ENCODE results near the gene SIDT2. TPM values are rescaled to one million over a fixed set of nuclear protein-coding genes. Genes with fewer than 3 reads are reported as not detected.

Gene SIDT2
- total and polyA plus RNA-seq, 2 of the 13 experiments (the other 11 are each of a cell fraction or from before 2014, with no cell fraction given) = 11.5 to 28.0 TPM

DNA sequence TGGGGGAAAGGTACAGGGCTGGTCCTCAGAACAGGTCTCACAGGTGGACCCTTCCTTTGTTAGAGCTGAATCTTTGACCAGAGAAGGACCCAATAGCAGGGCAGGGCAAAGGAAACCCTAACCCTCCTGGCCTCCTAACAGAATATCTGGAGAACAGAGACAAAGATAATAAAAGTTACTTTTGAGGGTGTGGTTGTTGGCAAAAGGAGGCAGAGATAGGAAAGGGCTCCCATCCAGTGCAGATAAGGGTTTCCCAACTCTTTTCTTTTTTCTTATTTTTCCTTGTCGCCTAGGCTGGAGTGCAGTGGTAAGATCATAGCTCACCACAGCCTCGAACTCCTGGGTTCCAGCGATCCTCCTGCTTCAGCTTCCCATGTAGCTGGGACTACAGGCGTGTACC lies 41.5 kb downstream of the SIDT2 start:
- Histone ChIP-seq H3K79me2 (ENCODE audit: insufficient read depth, low read length) (no peaks in the 10 kb centered on the region), H3K4me3 (replicated peaks in 1 of 3; ENCODE audit: insufficient read depth in 1 of 3, low read depth in 2 of 3, low read length in 3 of 3) (no peak overlapping the region), H4K20me1 (ENCODE audit: insufficient read depth, low read length) (no peaks in the 10 kb centered on the region), H3K27me3 (ENCODE audit: control insufficient read depth in 1 of 2, insufficient read depth in 2 of 2, low read length in 2 of 2) (no peaks in the 10 kb centered on the region), H3K4me2 (ENCODE audit: low read depth, low read length) (no peak overlapping the region), H3K36me3 (replicated peaks in 1 of 2; ENCODE audit: control insufficient read depth in 1 of 2, insufficient read depth in 2 of 2, low read length in 2 of 2) (peaks cover 0 to 20% of the 10 kb centered on the region in 2 experiments; a peak in 2 of 5 replicates), H3K9me3 (ENCODE audit: low read length) (no peaks in the 10 kb centered on the region), H3K27ac (ENCODE audit: extremely low read length, insufficient read depth, low read length) (no peak overlapping the region), H3K4me1 (ENCODE audit: insufficient read depth, low read length) (peaks cover 12% of the 10 kb centered on the region), H3K9ac (ENCODE audit: insufficient read depth, low read depth, low read length) (no peak overlapping the region), H2AFZ (ENCODE audit: low read length) (no peak overlapping the region)
- no peak for ATAC-seq
- no TSS peak for BruUV-seq (replicated peaks)
- no peak for DNase-seq (ENCODE audit: low spot score)
- TF ChIP-seq ZKSCAN1 (IDR thresholded peaks at IDR 0.05; ENCODE audit: low read length) (no peak), ASH2L (IDR thresholded peaks at IDR 0.05; ENCODE audit: insufficient read length, low read depth, low read length) (no peak), NKX3-1 (CRISPR knock-in tag; IDR thresholded peaks at IDR 0.05) (no peak), GTF2F1 (IDR thresholded peaks at IDR 0.05; ENCODE audit: low read length) (no peak), HOXD1 (CRISPR knock-in tag; IDR thresholded peaks at IDR 0.05) (no peak), TSC22D2 (CRISPR knock-in tag; IDR thresholded peaks at IDR 0.05; ENCODE audit: borderline replicate concordance) (no peak), PHB2 (IDR thresholded peaks at IDR 0.05; ENCODE audit: partially characterized antibody) (no peak), FOXK2 (IDR thresholded peaks at IDR 0.05) (no peak), YY1 (IDR thresholded peaks at IDR 0.05; ENCODE audit: insufficient read depth, insufficient replicate concordance, low read depth, low read length) (no peak), ZBTB7B (CRISPR knock-in tag; IDR thresholded peaks at IDR 0.05) (no peak), HNF4A (CRISPR knock-in tag; IDR thresholded peaks at IDR 0.05) (no peak)
- TF ChIP-seq, protein P1, sequence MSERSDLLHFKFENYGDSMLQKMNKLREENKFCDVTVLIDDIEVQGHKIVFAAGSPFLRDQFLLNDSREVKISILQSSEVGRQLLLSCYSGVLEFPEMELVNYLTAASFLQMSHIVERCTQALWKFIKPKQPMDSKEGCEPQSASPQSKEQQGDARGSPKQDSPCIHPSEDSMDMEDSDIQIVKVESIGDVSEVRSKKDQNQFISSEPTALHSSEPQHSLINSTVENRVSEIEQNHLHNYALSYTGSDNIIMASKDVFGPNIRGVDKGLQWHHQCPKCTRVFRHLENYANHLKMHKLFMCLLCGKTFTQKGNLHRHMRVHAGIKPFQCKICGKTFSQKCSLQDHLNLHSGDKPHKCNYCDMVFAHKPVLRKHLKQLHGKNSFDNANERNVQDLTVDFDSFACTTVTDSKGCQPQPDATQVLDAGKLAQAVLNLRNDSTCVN (CRISPR knock-in tag; IDR thresholded peaks at IDR 0.05; ENCODE audit: borderline replicate concordance) = no peak
- TF ChIP-seq, protein P2, sequence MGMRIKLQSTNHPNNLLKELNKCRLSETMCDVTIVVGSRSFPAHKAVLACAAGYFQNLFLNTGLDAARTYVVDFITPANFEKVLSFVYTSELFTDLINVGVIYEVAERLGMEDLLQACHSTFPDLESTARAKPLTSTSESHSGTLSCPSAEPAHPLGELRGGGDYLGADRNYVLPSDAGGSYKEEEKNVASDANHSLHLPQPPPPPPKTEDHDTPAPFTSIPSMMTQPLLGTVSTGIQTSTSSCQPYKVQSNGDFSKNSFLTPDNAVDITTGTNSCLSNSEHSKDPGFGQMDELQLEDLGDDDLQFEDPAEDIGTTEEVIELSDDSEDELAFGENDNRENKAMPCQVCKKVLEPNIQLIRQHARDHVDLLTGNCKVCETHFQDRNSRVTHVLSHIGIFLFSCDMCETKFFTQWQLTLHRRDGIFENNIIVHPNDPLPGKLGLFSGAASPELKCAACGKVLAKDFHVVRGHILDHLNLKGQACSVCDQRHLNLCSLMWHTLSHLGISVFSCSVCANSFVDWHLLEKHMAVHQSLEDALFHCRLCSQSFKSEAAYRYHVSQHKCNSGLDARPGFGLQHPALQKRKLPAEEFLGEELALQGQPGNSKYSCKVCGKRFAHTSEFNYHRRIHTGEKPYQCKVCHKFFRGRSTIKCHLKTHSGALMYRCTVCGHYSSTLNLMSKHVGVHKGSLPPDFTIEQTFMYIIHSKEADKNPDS (CRISPR knock-in tag; IDR thresholded peaks at IDR 0.05) = no peak
- TF ChIP-seq, protein P3, sequence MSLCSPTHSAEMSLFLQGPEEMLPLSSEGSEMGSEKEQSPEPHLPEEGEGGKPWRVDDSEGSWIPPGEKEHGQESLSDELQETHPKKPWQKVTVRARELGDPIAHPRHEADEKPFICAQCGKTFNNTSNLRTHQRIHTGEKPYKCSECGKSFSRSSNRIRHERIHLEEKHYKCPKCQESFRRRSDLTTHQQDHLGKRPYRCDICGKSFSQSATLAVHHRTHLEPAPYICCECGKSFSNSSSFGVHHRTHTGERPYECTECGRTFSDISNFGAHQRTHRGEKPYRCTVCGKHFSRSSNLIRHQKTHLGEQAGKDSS (CRISPR knock-in tag; IDR thresholded peaks at IDR 0.05; ENCODE audit: borderline replicate concordance, low read depth) = no peak
- intact Hi-C loops (cut with micrococcal nuclease; ENCODE audit: unreplicated experiment) (loop anchor here (10.0 kb wide), 1 partner anchor 115 kb away; no protein-coding TSS in a partner anchor), in situ Hi-C loops (cut with HindIII; ENCODE audit: extremely low pct_ligation_motif_present, low pct_unique_long_range_greater_than_20kb) (loop anchor here (5.0 kb wide), 1 partner anchor 38 kb away; no protein-coding TSS in a partner anchor)
- no peak for FAIRE-seq
- ChIA-PET POLR2A (no interaction called here), CTCF (ENCODE audit: low intra/inter-chr PET ratio, low total read pairs) (no interaction called here)
- WGBS (ENCODE audit: low lambda C conversion rate) = 94% methylated on average over 4 of the region's 4 CpGs

All from HepG2 (cell line).